Small intestine (tissue), 16 donors: ENCODE measurements around the gene GPR15. TPM values are rescaled to one million over a fixed set of nuclear protein-coding genes. Genes with fewer than 3 reads are reported as not detected.
A peak's percentile ranks its signal among the peaks of the same experiment; 100 is the strongest.

Source experiments
- DNase-seq, 2 donors: peaks; one replicate each; pipeline versions ENCODE4 v3.0.0 to v3.0.0-alpha.2; 2013
- FAIRE-seq: peaks from 2 replicates; lab custom pipeline; 2012; peaks lifted over from hg19 to GRCh38; lab: Jason Lieb, UNC
- H3K27ac ChIP-seq, 3 donors: one replicate each; pipeline ENCODE4 v1.5.1; 2013; ENCODE audit warnings: low read length in 2 of 3, mild to moderate bottlenecking in 2 of 3, control low read depth in 1 of 3, inconsistent platforms in 1 of 3, low read depth in 1 of 3, moderate library complexity in 1 of 3
- H3K27me3 ChIP-seq, 3 donors: one replicate each; pipeline ENCODE4 v1.6.1; 2013; ENCODE audit warnings: low read length in 3 of 3, inconsistent platforms in 1 of 3; ENCODE audit not compliant: control insufficient read depth in 3 of 3, insufficient read depth in 3 of 3
- H3K36me3 ChIP-seq, 3 donors: one replicate each; pipeline ENCODE4 v1.6.1; 2013; ENCODE audit warnings: low read length in 3 of 3, inconsistent platforms in 1 of 3, low read depth in 1 of 3, mild to moderate bottlenecking in 1 of 3, moderate library complexity in 1 of 3; ENCODE audit not compliant: control insufficient read depth in 3 of 3, insufficient read depth in 2 of 3
- H3K4me1 ChIP-seq, 3 donors: one replicate each; pipeline ENCODE4 v1.6.1; 2013; ENCODE audit warnings: low read length in 2 of 3, inconsistent platforms in 1 of 3, low read depth in 1 of 3, mild to moderate bottlenecking in 1 of 3, moderate library complexity in 1 of 3; ENCODE audit not compliant: control insufficient read depth in 3 of 3, insufficient read depth in 2 of 3
- H3K4me3 ChIP-seq, 3 donors: one replicate each; pipeline ENCODE4 v1.5.1; 2013; ENCODE audit warnings: low read length in 3 of 3, control low read depth in 1 of 3, inconsistent platforms in 1 of 3, low read depth in 1 of 3, mild to moderate bottlenecking in 1 of 3, moderate library complexity in 1 of 3
- H3K9me3 ChIP-seq, 2 donors: one replicate each; pipeline ENCODE4 v1.6.1; 2013; ENCODE audit warnings: low read depth in 1 of 2, low read length in 1 of 2; ENCODE audit not compliant: control insufficient read depth in 2 of 2, insufficient read depth in 1 of 2
- WGBS, 3 donors: extraction: QIAGEN DNeasy Blood & Tissue Kit; methylation state at CpG; one replicate each; pipeline ENCODE4 v1.1.7; 2013; 5-methylcytosine and 5-hydroxymethylcytosine counted together
- long read RNA-seq, 10 donors: transcript quantifications; one replicate each; lab custom pipeline, GENCODE V29; 2026
- polyA plus RNA-seq, 4 donors: library from polyadenylated mRNA; stranded (reverse) in 3 of 4; unstranded in 1 of 4; fragments of 200-250 nt in 3 of 4; fragments of 120-200 nt in 1 of 4; gene quantifications; one replicate each; pipeline versions ENCODE4 v1.2.1 to v1.2.3, GENCODE V29; 2013
- donor health status: healthy with polysubstance abuse.
- donor health status: control.
- donor health status: control.
- donor health status: Bipolar disorder and iron deficiency.
- donor health status: healthy.

Gene GPR15
- polyA plus RNA-seq, result under 1 TPM in 3 of 4 donors, not detected in 1; 0.16 to 0.54 (median 0.30) TPM
- long read RNA-seq, donor 1, result 0 reads
- long read RNA-seq, donor 2, result 0 reads
- long read RNA-seq, donor 3, result 0 reads
- long read RNA-seq, donor 4, result 0 reads
- long read RNA-seq, donor 5, partial matches to known transcripts, result 0 of 1 reads
- long read RNA-seq, donor 5, other reads (novel, unspliced or antisense), result 0 of 1 reads
- long read RNA-seq, donor 6, result 0 reads
- long read RNA-seq, donor 7, result 0 reads
- long read RNA-seq, donor 8, result 0 reads
- long read RNA-seq, donor 9, result 0 reads
- long read RNA-seq, donor 10, result 0 reads

GRCh38 chr3:98531622-98532274, at the start of gene GPR15:
TSS of gene GPR15 (plus strand) at chr3:98531978. CDS start at chr3:98532034, 56 bp downstream.
- no peak for FAIRE-seq
- WGBS, 3 donors, result 82 to 87% (median 82%) methylated on average over 7 of the region's 7 CpGs
- no peak within 1 kb of the TSS for H3K27ac ChIP-seq
- DNase-seq, result no peak
- no peaks in the 10 kb centered on the region for H3K27me3 ChIP-seq
- peaks cover 0 to 19% (median 0%) of the 10 kb centered on the region in 3 donors for H3K4me1 ChIP-seq
- H3K4me3 ChIP-seq, result no peak within 1 kb of the TSS
- no peaks in the 10 kb centered on the region for H3K36me3 ChIP-seq
- H3K9me3 ChIP-seq, result no peaks in the 10 kb centered on the region

GRCh38 chr3:98482717-98483482, 48.9 kb upstream of the GPR15 start:
- FAIRE-seq, result no peak

GRCh38 chr3:98483626-98484025, 48.2 kb upstream of the GPR15 start:
- no peak overlapping the region for H3K4me3 ChIP-seq
- no peaks in the 10 kb centered on the region for H3K4me1 ChIP-seq
- DNase-seq (no peak), FAIRE-seq (no peak)
- H3K9me3 ChIP-seq, result peaks cover 1 to 6% of the 10 kb centered on the region in 2 donors
- H3K36me3 ChIP-seq, result no peaks in the 10 kb centered on the region
- no peaks in the 10 kb centered on the region for H3K27me3 ChIP-seq
- 75 to 80% (median 79%) methylated on average over 3 of the region's 3 CpGs for WGBS, 3 donors
- no peak overlapping the region for H3K27ac ChIP-seq

More at GRCh38 chr3:98482717-98483482, 48.9 kb upstream of the GPR15 start:
- WGBS, 3 donors, result 25 to 63% (median 33%) methylated on average over 3 of the region's 3 CpGs
- peak; percentile 7 to 20 for DNase-seq
- no peaks in the 10 kb centered on the region for H3K4me1 ChIP-seq
- peaks cover 1 to 6% of the 10 kb centered on the region in 2 donors for H3K9me3 ChIP-seq
- no peak overlapping the region for H3K27ac ChIP-seq
- H3K36me3 ChIP-seq, result no peaks in the 10 kb centered on the region
- H3K4me3 ChIP-seq, result no peak overlapping the region
- H3K27me3 ChIP-seq, result no peaks in the 10 kb centered on the region

GRCh38 chr3:98497381-98497780, 34.4 kb upstream of the GPR15 start, which contains the start of gene OR5K2:
TSS of gene OR5K2 (plus strand) at chr3:98497681. CDS start at chr3:98497681, 0 bp downstream.
- Histone ChIP-seq H3K36me3 (no peaks in the 10 kb centered on the region), H3K4me1 (no peaks in the 10 kb centered on the region), H3K27ac (no peak within 1 kb of the TSS), H3K4me3 (no peak within 1 kb of the TSS), H3K27me3 (no peaks in the 10 kb centered on the region), H3K9me3 (no peaks in the 10 kb centered on the region)
- DNase-seq, result no peak
- WGBS, 3 donors, result 79 to 87% (median 81%) methylated on average over 2 of the region's 2 CpGs
- no peak for FAIRE-seq

- no peak overlapping the region for H3K4me3 ChIP-seq
- DNase-seq (no peak), FAIRE-seq (no peak)
- H3K36me3 ChIP-seq, result no peaks in the 10 kb centered on the region
- peaks cover 0 to 2% (median 0%) of the 10 kb centered on the region in 3 donors for H3K4me1 ChIP-seq
- no peaks in the 10 kb centered on the region for H3K27me3 ChIP-seq
- WGBS, 3 donors, result 69 to 79% (median 76%) methylated on average over 4 of the region's 4 CpGs
- H3K9me3 ChIP-seq, result no peaks in the 10 kb centered on the region
- H3K27ac ChIP-seq, result no peak overlapping the region
These were observed 31.8 kb upstream of the GPR15 start for GRCh38 chr3:98500019-98500418.

- H3K9me3 ChIP-seq, result no peaks in the 10 kb centered on the region
- no peak overlapping the region for H3K4me3 ChIP-seq
- WGBS, 3 donors, result 86 to 95% (median 91%) methylated on average over 4 of the region's 4 CpGs
- no peaks in the 10 kb centered on the region for H3K27me3 ChIP-seq
- DNase-seq (no peak), FAIRE-seq (no peak)
- H3K27ac ChIP-seq, result no peak overlapping the region
- H3K4me1 ChIP-seq, result peaks cover 0 to 2% (median 0%) of the 10 kb centered on the region in 3 donors
- H3K36me3 ChIP-seq, result no peaks in the 10 kb centered on the region
These were observed 30.5 kb upstream of the GPR15 start for GRCh38 chr3:98501270-98501669.

GRCh38 chr3:98501863-98502576, 29.8 kb upstream of the GPR15 start:
- no peak overlapping the region for H3K4me3 ChIP-seq
- no peaks in the 10 kb centered on the region for H3K27me3 ChIP-seq
- H3K4me1 ChIP-seq, result peaks cover 0 to 2% (median 0%) of the 10 kb centered on the region in 3 donors
- WGBS, 3 donors, result 69 to 88% (median 82%) methylated on average over 5 of the region's 5 CpGs
- FAIRE-seq (no peak), DNase-seq (no peak)
- H3K27ac ChIP-seq, result no peak overlapping the region
- H3K36me3 ChIP-seq, result no peaks in the 10 kb centered on the region
- H3K9me3 ChIP-seq, result no peaks in the 10 kb centered on the region

- H3K27ac ChIP-seq, result no peak overlapping the region
- FAIRE-seq, result no peak
- H3K9me3 ChIP-seq, result no peaks in the 10 kb centered on the region
- peaks cover 0 to 2% (median 0%) of the 10 kb centered on the region in 3 donors for H3K4me1 ChIP-seq
- no peak for DNase-seq
- no peaks in the 10 kb centered on the region for H3K36me3 ChIP-seq
- no peak overlapping the region for H3K4me3 ChIP-seq
- 39 to 58% (median 51%) methylated on average over 4 of the region's 4 CpGs for WGBS, 3 donors
- no peaks in the 10 kb centered on the region for H3K27me3 ChIP-seq
These were observed 27.2 kb upstream of the GPR15 start for GRCh38 chr3:98504539-98504938.
